H1 (cell line): ENCODE data around the gene ZC3HAV1. TPM values are rescaled to one million over a fixed set of nuclear protein-coding genes. Genes with fewer than 3 reads are reported as not detected.

Experiments used
- CTCF ChIA-PET: fragments of 300-600 bp; sonication (Branson Sonifier 250); formaldehyde crosslinking; loops from one replicate; lab custom pipeline; 2021; ENCODE audit not compliant: partially characterized antibody; lab: Charles Lee
- POLR2A ChIA-PET: fragments of 300-600 bp; sonication (Branson Sonifier 250); formaldehyde crosslinking; loops from one replicate; lab custom pipeline; 2021; ENCODE audit warnings: inconsistent platforms; ENCODE audit not compliant: partially characterized antibody; lab: Charles Lee
- DNase-seq, 2 experiments: peaks; one replicate each; pipeline versions ENCODE4 v3.0.0 to v3.0.0-alpha.2; 2010 to 2022; ENCODE audit warnings: low spot score in 2 of 2, low read depth in 1 of 2, mixed read lengths in 1 of 2
- FAIRE-seq: peaks from 2 replicates; lab custom pipeline; 2011; peaks lifted over from hg19 to GRCh38; lab: Jason Lieb, UNC
- H2AFZ ChIP-seq: 2 replicates; pipeline ENCODE4 v1.8.1; 2012; ENCODE audit warnings: low read length, inconsistent platforms
- H2AK5ac ChIP-seq: 2 replicates; pipeline ENCODE4 v1.6.1; 2013; ENCODE audit warnings: low read depth, low read length
- H2BK120ac ChIP-seq: replicated peaks from 2 replicates; pipeline ENCODE3; 2013; ENCODE audit warnings: low read depth, low read length, inconsistent platforms
- H2BK12ac ChIP-seq: 2 replicates; pipeline ENCODE4 v1.6.1; 2013; ENCODE audit warnings: low read depth, low read length
- H2BK15ac ChIP-seq: 2 replicates; pipeline ENCODE4 v1.6.1; 2013; ENCODE audit warnings: low read length
- H2BK20ac ChIP-seq: 2 replicates; pipeline ENCODE4 v1.6.1; 2013; ENCODE audit warnings: low read length
- H2BK5ac ChIP-seq: 2 replicates; pipeline ENCODE4 v1.6.1; 2013; ENCODE audit warnings: low read depth, low read length
- H3K14ac ChIP-seq: 2 replicates; pipeline ENCODE4 v1.6.1; 2013; ENCODE audit warnings: inconsistent platforms; ENCODE audit not compliant: insufficient read length
- H3K18ac ChIP-seq: 2 replicates; pipeline ENCODE4 v1.6.1; 2013; ENCODE audit warnings: low read length; ENCODE audit errors: extremely low read depth
- H3K23ac ChIP-seq: 2 replicates; pipeline ENCODE4 v1.6.1; 2013; ENCODE audit warnings: inconsistent platforms; ENCODE audit not compliant: insufficient read length
- H3K23me2 ChIP-seq: 2 replicates; pipeline ENCODE4 v1.6.1; 2013; ENCODE audit warnings: low read depth, low read length
- H3K27ac ChIP-seq: 2 replicates; pipeline ENCODE4 v1.6.1; 2011; ENCODE audit warnings: low read depth, low read length, inconsistent platforms
- H3K27me3 ChIP-seq, 4 experiments: replicated peaks in 1 of 4; 1 replicate in 1 of 4; 2 replicates in 3 of 4; pipeline versions ENCODE4 v1.6.1 to v1.8.1; 2011 to 2013; ENCODE audit warnings: low read length in 3 of 4, mild to moderate bottlenecking in 3 of 4, inconsistent platforms in 2 of 4, mixed read lengths in 2 of 4, moderate library complexity in 1 of 4; ENCODE audit not compliant: control insufficient read depth in 3 of 4, insufficient read depth in 3 of 4; ENCODE audit errors: extremely low read depth in 1 of 4
- H3K36me3 ChIP-seq, 4 experiments: 2 replicates each; pipeline versions ENCODE4 v1.6.1 to v1.8.1; 2011 to 2013; ENCODE audit warnings: mild to moderate bottlenecking in 4 of 4, low read length in 3 of 4, moderate library complexity in 2 of 4, control low read depth in 1 of 4, inconsistent platforms in 1 of 4; ENCODE audit not compliant: insufficient read depth in 4 of 4, control insufficient read depth in 2 of 4
- H3K4ac ChIP-seq: replicated peaks from 2 replicates; pipeline ENCODE3; 2013; ENCODE audit warnings: low read length, low read depth, mixed read lengths, inconsistent platforms; ENCODE audit not compliant: insufficient read length
- H3K4me1 ChIP-seq, 4 experiments: replicated peaks in 1 of 4; 1 replicate in 1 of 4; 2 replicates in 3 of 4; pipeline versions ENCODE4 v1.6.1 to v1.8.1; 2011 to 2013; ENCODE audit warnings: low read length in 3 of 4, inconsistent platforms in 2 of 4, mixed read lengths in 1 of 4; ENCODE audit not compliant: insufficient read depth in 4 of 4, control insufficient read depth in 3 of 4
- H3K4me2 ChIP-seq, 2 experiments: 2 replicates each; pipeline versions ENCODE4 v1.6.1 to v1.8.1; 2011 to 2013; ENCODE audit warnings: low read depth in 2 of 2, low read length in 2 of 2, control low read depth in 1 of 2, inconsistent platforms in 1 of 2, mild to moderate bottlenecking in 1 of 2; ENCODE audit not compliant: insufficient read depth in 1 of 2
- H3K4me3 ChIP-seq, 4 experiments: fragments of 200-600, 300-600 bp in 1 of 4; sonication (generic), shearing (Covaris generic), sonication (Bioruptor Twin) in 1 of 4; 2 replicates each; pipeline versions ENCODE4 v1.5.1 to v1.8.1; 2011 to 2016; ENCODE audit warnings: low read length in 4 of 4, low read depth in 3 of 4, control low read depth in 2 of 4, inconsistent platforms in 2 of 4, mild to moderate bottlenecking in 2 of 4, mixed read lengths in 1 of 4, moderate library complexity in 1 of 4; ENCODE audit not compliant: insufficient read depth in 2 of 4; ENCODE audit errors: extremely low read depth in 1 of 4
- H3K56ac ChIP-seq: replicated peaks from 2 replicates; pipeline ENCODE3; 2013; ENCODE audit warnings: low read depth, mild to moderate bottlenecking, mixed read lengths, low read length, inconsistent platforms; ENCODE audit not compliant: insufficient read length
- H3K79me1 ChIP-seq: 2 replicates; pipeline ENCODE4 v1.6.1; 2013; ENCODE audit warnings: low read depth, low read length, control low read depth
- H3K79me2 ChIP-seq, 2 experiments: 2 replicates each; pipeline versions ENCODE4 v1.6.1 to v1.8.1; 2012 to 2013; ENCODE audit warnings: low read length in 2 of 2, mild to moderate bottlenecking in 2 of 2, inconsistent platforms in 1 of 2; ENCODE audit not compliant: insufficient read depth in 2 of 2, control insufficient read depth in 1 of 2
- H3K9ac ChIP-seq, 4 experiments: replicated peaks in 1 of 4; 1 replicate in 1 of 4; 2 replicates in 3 of 4; pipeline versions ENCODE4 v1.6.1 to v1.8.1; 2011 to 2013; ENCODE audit warnings: low read depth in 3 of 4, low read length in 3 of 4, control low read depth in 2 of 4, mild to moderate bottlenecking in 2 of 4, moderate library complexity in 2 of 4, inconsistent platforms in 1 of 4; ENCODE audit errors: extremely low read depth in 1 of 4
- H3K9me3 ChIP-seq, 2 experiments: 2 replicates each; pipeline versions ENCODE4 v1.6.1 to v1.8.1; 2012 to 2013; ENCODE audit warnings: mild to moderate bottlenecking in 2 of 2, moderate library complexity in 2 of 2, control low read depth in 1 of 2, inconsistent platforms in 1 of 2, low read depth in 1 of 2, low read length in 1 of 2, mixed read lengths in 1 of 2; ENCODE audit not compliant: insufficient read depth in 2 of 2
- H4K20me1 ChIP-seq, 2 experiments: replicated peaks in 1 of 2; 2 replicates each; pipeline versions ENCODE3 to v1.8.1; 2011 to 2013; ENCODE audit warnings: inconsistent platforms in 2 of 2, low read length in 2 of 2, mild to moderate bottlenecking in 1 of 2; ENCODE audit not compliant: insufficient read depth in 2 of 2, control insufficient read depth in 1 of 2
- H4K5ac ChIP-seq: 2 replicates; pipeline ENCODE4 v1.6.1; 2013; ENCODE audit warnings: low read length, low read depth, mixed read lengths, inconsistent platforms; ENCODE audit not compliant: insufficient read length
- H4K8ac ChIP-seq: 2 replicates; pipeline ENCODE4 v1.8.0; 2013; ENCODE audit warnings: mild to moderate bottlenecking, moderate library complexity, low read length, inconsistent platforms; ENCODE audit not compliant: insufficient read depth; ENCODE audit errors: extremely low read depth
- H4K91ac ChIP-seq: replicated peaks from 2 replicates; pipeline ENCODE3; 2013; ENCODE audit warnings: low read length, mixed read lengths, inconsistent platforms; ENCODE audit not compliant: insufficient read length
- BACH1 ChIP-seq: IDR thresholded peaks from 2 replicates; pipeline ENCODE4 v1.6.1; 2012; ENCODE audit warnings: low read length, improper control_type of control experiment
- BCL11A ChIP-seq, 2 experiments: IDR thresholded peaks; one replicate each; pipeline ENCODE4 v1.6.1; 2011; ENCODE audit warnings: low read depth in 2 of 2, low read length in 2 of 2, mild to moderate bottlenecking in 2 of 2
- CEBPB ChIP-seq: IDR thresholded peaks from 2 replicates; pipeline ENCODE4 v1.6.1; 2012; ENCODE audit warnings: low read depth, low read length
- EZH2 ChIP-seq: fragments of 200-600 bp; sonication (generic); IDR thresholded peaks from 2 replicates; pipeline ENCODE4 v1.7.1; 2012; ENCODE audit warnings: low read depth, mild to moderate bottlenecking, moderate library complexity, low read length, inconsistent platforms; ENCODE audit not compliant: severe bottlenecking
- NRF1 ChIP-seq: IDR thresholded peaks from 2 replicates; pipeline ENCODE4 v1.6.1; 2011; ENCODE audit warnings: mild to moderate bottlenecking, low read depth, low read length, improper control_type of control experiment
- POU5F1 ChIP-seq: IDR thresholded peaks from 2 replicates; pipeline ENCODE4 v1.6.1; 2011; ENCODE audit warnings: low read depth, mild to moderate bottlenecking, low read length, moderate library complexity
- RXRA ChIP-seq: IDR thresholded peaks from 2 replicates; pipeline ENCODE4 v1.6.1; 2011; ENCODE audit warnings: low read depth, mild to moderate bottlenecking, low read length, moderate library complexity; ENCODE audit not compliant: insufficient read depth
- SAP30 ChIP-seq: fragments of 300-600 bp; sonication (generic); IDR thresholded peaks from 2 replicates; pipeline ENCODE4 v1.7.1; 2012; ENCODE audit warnings: low read length, moderate library complexity, mild to moderate bottlenecking, inconsistent platforms; ENCODE audit not compliant: insufficient read depth, insufficient replicate concordance
- SP4 ChIP-seq: IDR thresholded peaks from 2 replicates; pipeline ENCODE4 v1.6.1; 2012; ENCODE audit warnings: low read length, inconsistent platforms
- TAF7 ChIP-seq: optimal IDR thresholded peaks from 2 replicates; pipeline ENCODE3; 2011; ENCODE audit warnings: low read depth, mild to moderate bottlenecking, inconsistent platforms, low read length, moderate library complexity, borderline replicate concordance
- YY1 ChIP-seq: IDR thresholded peaks from 2 replicates; pipeline ENCODE4 v1.6.1; 2011; ENCODE audit warnings: low read depth, mild to moderate bottlenecking, low read length
- ZNF274 ChIP-seq: IDR thresholded peaks from 2 replicates; pipeline ENCODE4 v1.7.0; 2012; ENCODE audit warnings: low read length, borderline replicate concordance; ENCODE audit errors: extremely low read depth
- WGBS, 2 experiments: shearing (Covaris generic) in 1 of 2; methylation state at CpG; one replicate each; pipeline versions ENCODE4 v1.1.6 to v1.1.7; 2013 to 2015; ENCODE audit warnings: low lambda C conversion rate in 2 of 2, mixed read lengths in 2 of 2, inconsistent platforms in 1 of 2, low coverage in 1 of 2, missing lambda C conversion rate in 1 of 2; ENCODE audit not compliant: insufficient replicate concordance in 2 of 2, insufficient coverage in 1 of 2, insufficient read length in 1 of 2; ENCODE audit errors: extremely low coverage in 1 of 2, missing lambda C conversion rate in 1 of 2; 5-methylcytosine and 5-hydroxymethylcytosine counted together
- polyA plus RNA-seq, 7 experiments: library from polyadenylated mRNA; depleted of rRNA in 3 of 7; stranded (reverse) in 5 of 7; unstranded in 2 of 7; fragments of >200 nt in 5 of 7; fragments of 200-250 nt in 2 of 7; gene quantifications; 1 replicate in 5 of 7; 2 replicates in 1 of 7; 4 replicates in 1 of 7; pipeline versions ENCODE4 v1.2.1 to v1.2.3, GENCODE V29; 2011 to 2013; ENCODE audit warnings: missing spikeins in 2 of 7, mixed read lengths in 2 of 7
- total RNA-seq: library from RNA; stranded (reverse); fragmentation: NEBNext Ultra II Directional; extraction: Animal tissue kit (Norgen Biotek cat#: 25700); gene quantifications from 2 replicates; pipeline ENCODE4 v1.2.1, GENCODE V29; 2021
- TF ChIP-seq, protein P1 (sequence below): IDR thresholded peaks from 2 replicates; pipeline ENCODE4 v1.6.1; 2012; ENCODE audit warnings: low read length, inconsistent platforms

ZC3HAV1 gene
- total and polyA plus RNA-seq, 2 of the 8 experiments (the other 6 are each of a cell fraction or from before 2014, with no cell fraction given): 22.5 to 43.4 TPM

DNA sequence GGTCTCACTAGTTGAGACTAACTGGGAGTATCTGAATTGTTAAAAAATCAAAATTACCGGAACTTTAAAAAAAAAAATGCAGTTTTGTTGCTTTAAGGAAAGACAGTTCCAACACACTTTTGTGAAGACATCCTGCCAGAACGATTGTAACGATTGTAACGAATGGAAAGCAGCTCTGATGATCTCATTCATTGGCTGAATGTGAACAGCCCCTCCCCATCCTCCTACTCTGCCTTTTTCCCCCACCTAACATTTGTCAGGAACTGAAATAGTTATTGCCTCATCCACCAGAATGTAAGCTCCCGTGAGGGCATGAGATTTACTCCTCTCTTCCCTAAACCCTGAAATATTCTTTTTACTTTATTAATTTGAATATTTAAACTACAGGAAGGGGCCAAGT, 50.6 kb downstream of the ZC3HAV1 start:
- no peaks in the 10 kb centered on the region for H3K4me1 ChIP-seq
- H3K79me1 ChIP-seq: no peaks in the 10 kb centered on the region; the same call in 1 of the 2 replicates
- H3K56ac ChIP-seq: no peak overlapping the region
- POLR2A ChIA-PET: interaction anchor here (1.2 to 3.3 kb wide), 4 partner anchors 11 to 46 kb away, joined by 3 to 12 read pairs (median 3); partner anchors contain the start of gene ZC3HAV1L
- no peaks in the 10 kb centered on the region for H3K27me3 ChIP-seq
- 88% methylated on average over 5 of the region's 5 CpGs; no CpG with 5 or more reads in 1 of the 2 experiments for WGBS, 2 experiments
- H3K4ac ChIP-seq: no peak overlapping the region
- no peak overlapping the region for H4K91ac ChIP-seq
- H2AK5ac ChIP-seq: no peak overlapping the region
- no peak overlapping the region for H3K4me3 ChIP-seq
- no peak overlapping the region for H3K27ac ChIP-seq
- no peaks in the 10 kb centered on the region for H3K23me2 ChIP-seq
- peaks cover 0 to 2% of the 10 kb centered on the region in 2 experiments for H4K20me1 ChIP-seq
- no peak overlapping the region for H2AFZ ChIP-seq
- H2BK5ac ChIP-seq: no peak overlapping the region
- no peak overlapping the region for H2BK120ac ChIP-seq
- CTCF ChIA-PET: interaction anchor here (0.7 to 2.6 kb wide), 6 partner anchors 10 to 1188 kb away, joined by 3 to 12 read pairs (median 3); no protein-coding TSS in a partner anchor
- H3K79me2 ChIP-seq: no peaks in the 10 kb centered on the region
- H3K18ac ChIP-seq: no peak overlapping the region
- no peaks in the 10 kb centered on the region for H3K9me3 ChIP-seq
- H3K36me3 ChIP-seq: peaks cover 0 to 22% (median 5%) of the 10 kb centered on the region in 4 experiments; a peak in 6 of 8 replicates
- H3K9ac ChIP-seq: no peak overlapping the region
- no peak overlapping the region for H3K23ac ChIP-seq
- no peak for DNase-seq
- H3K14ac ChIP-seq: no peak overlapping the region
- no peak overlapping the region for H3K4me2 ChIP-seq
- H4K5ac ChIP-seq: no peak overlapping the region
- H2BK20ac ChIP-seq: no peak overlapping the region
- H4K8ac ChIP-seq: no peak overlapping the region
- no peak overlapping the region for H2BK12ac ChIP-seq
- H2BK15ac ChIP-seq: no peak overlapping the region
- FAIRE-seq: no peak
- TF ChIP-seq EZH2 (no peak), SAP30 (no peak), ZNF274 (no peak), NRF1 (no peak), YY1 (no peak), BCL11A (IDR thresholded peaks at IDR 0.05; ENCODE audit: low read depth in 2 of 2, low read length in 2 of 2) (no peak), POU5F1 (no peak), BACH1 (no peak), SP4 (no peak), CEBPB (no peak), TAF7 (no peak), RXRA (no peak)
- TF ChIP-seq, protein P1, sequence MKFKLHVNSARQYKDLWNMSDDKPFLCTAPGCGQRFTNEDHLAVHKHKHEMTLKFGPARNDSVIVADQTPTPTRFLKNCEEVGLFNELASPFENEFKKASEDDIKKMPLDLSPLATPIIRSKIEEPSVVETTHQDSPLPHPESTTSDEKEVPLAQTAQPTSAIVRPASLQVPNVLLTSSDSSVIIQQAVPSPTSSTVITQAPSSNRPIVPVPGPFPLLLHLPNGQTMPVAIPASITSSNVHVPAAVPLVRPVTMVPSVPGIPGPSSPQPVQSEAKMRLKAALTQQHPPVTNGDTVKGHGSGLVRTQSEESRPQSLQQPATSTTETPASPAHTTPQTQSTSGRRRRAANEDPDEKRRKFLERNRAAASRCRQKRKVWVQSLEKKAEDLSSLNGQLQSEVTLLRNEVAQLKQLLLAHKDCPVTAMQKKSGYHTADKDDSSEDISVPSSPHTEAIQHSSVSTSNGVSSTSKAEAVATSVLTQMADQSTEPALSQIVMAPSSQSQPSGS: no peak
